NCI-H2081 (cell line): Measurements from ENCODE around the gene ZNF865.

Source experiments
- DNase-seq, 2 experiments: peaks; one replicate each; lab custom pipeline; 2025; lab: John Stamatoyannopoulos, UW

Gene ZNF865

GRCh38 chr19:55644842-55645511 lies 39.5 kb downstream of the ZNF865 start:
- DNase-seq: no peak

GRCh38 chr19:55645512-55645881 lies 40.0 kb downstream of the ZNF865 start:
- DNase-seq: no peak

DNA sequence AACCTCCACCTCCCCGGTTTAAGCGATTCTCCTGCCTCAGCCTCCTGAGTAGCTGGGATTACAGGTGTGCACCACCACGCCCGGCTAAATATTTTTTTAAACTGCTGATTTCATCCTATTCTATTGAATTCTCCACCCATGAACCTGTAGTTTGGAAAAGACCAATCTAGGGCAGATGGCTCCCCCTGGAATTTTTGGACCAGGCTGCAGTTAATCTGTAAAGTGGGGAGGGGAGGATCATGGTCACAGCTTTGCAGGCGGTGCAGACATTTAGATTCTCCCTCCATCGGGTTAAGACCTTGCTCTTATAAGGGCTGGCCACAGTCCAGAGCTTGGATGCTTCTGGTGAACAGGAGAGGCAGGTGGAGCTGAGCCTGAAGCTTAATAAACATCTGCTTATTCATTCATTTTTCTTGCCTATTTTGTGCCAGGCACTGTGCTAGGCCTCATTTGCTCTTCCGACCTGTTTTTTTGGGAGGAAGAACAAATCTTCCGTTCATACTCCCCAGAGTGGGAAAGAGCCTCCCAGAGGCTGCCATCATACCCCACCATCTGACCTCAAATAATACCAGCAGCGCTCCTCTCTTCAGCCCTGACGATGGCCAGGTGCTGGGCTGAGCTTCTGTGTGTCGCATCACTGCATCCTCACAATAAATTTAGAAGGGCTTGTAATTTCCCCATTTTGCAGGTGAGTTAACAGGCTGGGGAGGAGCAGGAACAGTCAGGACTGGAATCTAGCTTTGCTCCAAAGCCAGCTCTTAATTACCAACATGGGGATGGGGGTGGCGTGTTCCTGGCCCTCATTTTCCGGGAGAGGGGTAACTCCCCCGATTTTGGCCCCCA lies 41.7 kb downstream of the ZNF865 start:
- DNase-seq: peak in 1 of 2 experiments; percentile 52

DNA sequence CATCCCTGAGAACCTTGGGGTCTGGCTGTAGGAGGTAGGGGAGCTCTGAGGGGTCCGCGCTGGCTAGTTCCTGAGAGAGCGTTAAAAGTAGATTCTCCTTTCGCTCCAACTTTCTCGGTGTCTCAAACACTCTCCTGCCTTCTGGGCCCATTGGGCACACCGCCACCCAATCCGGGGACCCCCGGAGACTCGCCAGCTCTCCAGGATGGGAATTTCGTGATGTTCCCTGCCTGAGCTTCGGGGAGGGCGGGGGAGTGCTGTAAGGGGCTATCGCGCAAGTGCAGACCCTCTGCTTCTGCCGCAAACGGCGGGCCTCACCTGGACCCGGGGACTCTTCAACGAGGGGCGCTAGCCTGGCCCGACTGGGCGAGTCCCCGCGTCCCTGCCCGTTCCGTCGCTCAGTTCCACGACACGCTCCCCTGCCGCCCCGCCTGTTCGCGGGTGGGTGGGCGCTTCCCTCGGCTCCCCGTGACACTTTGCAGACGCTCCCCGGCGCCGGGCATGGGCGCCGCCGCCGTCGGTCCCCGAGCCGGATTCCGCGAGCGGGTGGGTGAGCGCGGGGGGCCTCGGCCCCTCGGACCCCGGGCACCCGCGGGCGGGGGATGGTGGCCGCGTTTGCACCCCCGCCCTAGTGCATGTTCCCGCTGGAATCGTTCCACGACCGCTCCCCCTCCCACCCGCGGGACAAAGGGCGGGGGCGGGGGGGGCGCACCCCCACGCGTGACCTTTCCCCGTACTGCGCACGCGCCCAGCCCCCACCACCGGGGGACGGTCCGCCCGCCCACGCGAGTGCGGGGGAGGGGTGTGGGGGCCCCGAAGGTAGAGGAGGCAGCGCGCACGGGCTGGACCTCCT lies 42.5 kb downstream of the ZNF865 start, which contains the start of gene CCDC106:
Gene CCDC106, plus strand, starts transcription at position 481 of the 853 bp plus-strand sequence. CDS start 835 bp downstream, outside the sequence.
- peak; percentile 70 to 83 for DNase-seq

- no peak for DNase-seq
Observed at GRCh38 chr19:55648585-55649267, 43.3 kb downstream of the ZNF865 start.

GRCh38 chr19:55649268-55650125 lies 44.0 kb downstream of the ZNF865 start:
- DNase-seq: peak in 1 of 2 experiments; percentile 37

- no peak for DNase-seq
Observed at GRCh38 chr19:55650126-55650557, 44.7 kb downstream of the ZNF865 start.

DNA sequence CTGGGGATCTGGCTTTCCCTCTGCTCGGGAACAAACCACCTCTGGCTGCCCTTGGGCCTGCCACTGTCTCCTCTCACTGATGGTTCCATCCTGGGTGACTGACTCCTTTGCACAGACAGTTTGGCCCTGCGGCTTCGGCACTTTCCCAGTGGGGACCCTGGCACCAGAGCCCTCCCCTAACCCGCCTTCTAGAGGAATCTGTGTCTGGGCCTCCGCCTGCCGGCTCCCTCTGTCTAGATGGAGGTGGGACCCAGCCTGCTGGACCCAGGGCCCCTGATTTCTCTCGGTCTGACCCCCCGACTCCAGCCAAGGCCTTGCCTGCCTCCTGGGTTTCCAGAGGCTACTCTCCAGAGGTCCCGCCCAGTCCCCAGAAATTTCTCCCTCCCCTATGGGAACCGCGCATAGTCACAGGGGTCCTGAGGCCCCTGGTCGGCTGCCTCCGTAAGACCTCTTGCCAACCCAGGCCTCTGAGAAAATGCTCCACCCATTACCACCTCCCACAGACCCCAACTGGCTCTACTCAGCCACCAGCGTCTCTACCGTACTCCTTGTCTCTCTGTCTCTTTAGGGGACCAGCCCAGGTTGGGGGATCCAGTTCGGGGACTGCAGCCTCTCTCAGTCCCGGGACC lies 45.3 kb downstream of the ZNF865 start:
- no peak for DNase-seq

DNA sequence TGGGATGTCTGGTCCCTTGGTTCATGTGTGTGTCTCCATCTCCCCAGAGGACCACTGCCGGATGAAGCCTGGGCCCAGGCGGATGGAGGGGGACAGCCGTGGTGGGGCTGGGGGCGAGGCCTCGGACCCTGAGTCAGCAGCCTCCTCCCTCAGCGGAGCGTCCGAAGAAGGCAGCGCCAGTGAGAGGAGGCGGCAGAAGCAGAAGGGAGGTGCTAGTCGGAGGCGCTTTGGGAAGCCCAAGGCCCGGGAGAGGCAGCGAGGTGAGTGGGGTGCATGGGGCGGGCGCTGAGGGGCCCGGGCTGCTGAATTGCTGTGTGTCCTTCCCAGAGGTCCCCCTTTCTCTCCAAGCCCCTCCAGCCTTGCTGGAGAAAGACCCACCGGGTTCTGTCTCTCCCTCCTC lies 45.8 kb downstream of the ZNF865 start:
- DNase-seq: no peak

DNA sequence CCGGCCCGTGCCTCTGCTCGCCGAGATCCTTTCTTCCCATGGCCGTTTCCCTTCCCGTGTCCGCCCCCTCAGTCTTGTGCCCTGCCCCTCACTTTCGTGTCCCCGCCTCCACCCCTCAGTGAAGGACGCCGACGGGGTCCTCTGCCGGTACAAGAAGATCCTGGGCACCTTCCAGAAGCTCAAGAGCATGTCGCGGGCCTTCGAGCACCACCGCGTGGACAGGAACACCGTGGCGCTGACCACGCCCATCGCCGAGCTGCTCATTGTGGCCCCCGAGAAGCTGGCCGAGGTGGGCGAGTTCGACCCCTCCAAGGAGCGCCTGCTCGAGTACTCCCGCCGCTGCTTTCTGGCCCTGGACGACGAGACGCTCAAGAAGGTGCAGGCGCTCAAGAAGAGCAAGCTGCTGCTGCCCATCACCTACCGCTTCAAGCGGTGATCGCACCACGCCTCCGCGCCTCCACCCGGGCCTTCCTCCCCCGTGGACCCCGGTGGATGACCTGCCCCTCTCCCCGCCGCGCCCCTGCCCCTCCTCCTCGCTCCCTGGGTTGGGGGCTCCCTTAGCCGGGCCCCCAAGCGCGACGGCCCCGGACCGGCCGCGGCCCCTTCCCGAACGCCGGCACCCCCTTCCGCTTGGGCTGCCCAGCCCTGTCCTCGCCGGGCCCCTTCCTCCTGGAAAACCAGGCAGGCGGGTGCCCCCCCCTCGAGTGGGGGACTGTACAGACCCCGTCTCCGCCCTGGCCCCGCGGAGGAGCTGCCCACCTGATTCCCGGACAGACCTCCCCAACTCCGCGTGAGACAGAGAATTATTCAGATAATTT lies 47.1 kb downstream of the ZNF865 start:
- DNase-seq: no peak

DNA sequence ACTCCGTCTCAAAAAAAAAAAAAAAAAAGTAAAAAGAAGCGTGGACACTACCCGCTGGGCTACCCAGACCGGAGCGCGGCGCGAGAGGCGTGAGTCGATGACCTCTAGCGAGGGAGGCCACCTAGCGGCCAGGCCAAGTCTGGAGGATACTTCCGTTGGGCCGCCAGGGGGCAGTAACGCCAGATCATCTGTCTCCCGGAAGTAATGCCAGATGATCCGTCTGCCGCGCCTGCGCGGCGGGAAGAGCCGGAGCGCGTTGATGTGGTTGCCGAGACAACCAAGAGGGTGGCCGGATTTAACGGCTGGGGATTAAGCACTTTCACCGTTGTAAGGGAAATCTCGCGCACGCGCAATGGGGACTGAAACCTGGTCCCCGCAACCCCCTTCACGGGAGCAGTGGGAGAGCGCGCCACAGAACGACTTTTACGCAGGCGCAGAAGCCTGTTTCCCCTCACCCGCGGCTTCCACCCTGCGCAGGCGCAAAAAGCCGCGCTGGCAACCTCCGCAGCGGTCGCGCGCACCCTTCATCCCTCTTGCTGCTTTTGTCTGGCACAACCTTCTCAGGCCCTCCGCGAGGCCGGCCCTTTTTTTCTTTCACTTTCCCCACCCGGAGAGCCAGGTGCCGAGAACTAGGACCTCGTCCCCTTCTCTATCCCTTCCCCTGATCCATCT lies 48.3 kb downstream of the ZNF865 start:
- peak; percentile 98 to 99 for DNase-seq

GRCh38 chr19:55654323-55654867 lies 48.9 kb downstream of the ZNF865 start:
- peak; percentile 98 for DNase-seq

- DNase-seq: peak; percentile 89 to 94
Observed at GRCh38 chr19:55654868-55655647, 49.6 kb downstream of the ZNF865 start, which contains the start of gene U2AF2. Gene U2AF2, plus strand, starts transcription at chr19:55655035. Its CDS starts 70 bp downstream, at chr19:55655105.

DNA sequence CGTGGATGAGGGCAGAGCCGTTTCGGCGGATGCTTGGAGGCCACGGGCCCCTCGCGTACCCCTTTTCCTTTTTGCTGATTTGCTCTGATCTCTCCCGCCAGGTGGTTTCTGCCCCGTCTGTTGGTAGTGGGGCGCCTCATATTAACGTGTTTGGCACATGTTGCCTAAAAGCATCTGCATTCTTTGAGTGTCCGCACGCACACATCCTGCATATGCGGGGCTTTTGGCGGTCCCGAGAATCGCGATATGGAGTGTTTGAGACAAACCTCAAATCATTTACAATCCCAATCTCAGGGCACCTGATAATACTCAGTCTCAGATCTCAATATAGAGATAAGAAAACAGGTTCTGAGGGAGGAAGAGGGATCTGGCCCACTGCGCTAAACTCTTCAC lies 50.2 kb downstream of the ZNF865 start:
- DNase-seq: no peak

DNA sequence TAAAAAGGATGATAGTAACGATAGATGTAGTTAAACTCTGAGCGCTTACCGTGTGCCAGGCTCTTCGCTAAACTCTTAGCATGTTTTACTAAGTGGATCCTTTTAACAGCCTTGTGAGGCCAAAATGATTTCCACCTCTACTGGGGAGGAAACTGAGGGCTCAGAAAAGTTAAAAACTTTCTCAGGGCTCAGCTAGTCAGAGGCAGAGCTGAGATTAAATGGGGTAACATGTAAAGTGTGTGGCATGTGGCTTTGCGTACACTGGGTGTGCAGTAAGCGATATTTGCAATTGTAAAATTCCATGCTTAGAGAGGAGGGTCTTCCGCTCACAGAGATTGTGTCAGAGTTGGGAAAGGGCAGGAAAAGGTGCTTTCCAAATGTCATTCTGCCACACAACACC lies 51.1 kb downstream of the ZNF865 start:
- no peak for DNase-seq

- no peak for DNase-seq
Observed at GRCh38 chr19:55656988-55657747, 51.7 kb downstream of the ZNF865 start.
